OCI-LY3 (cell line): ENCODE measurements around the gene SLC25A13.

Source experiments
- CTCF ChIP-seq: fragments of 200-600, 300-600 bp; sonication (generic); IDR thresholded peaks from 2 replicates; pipeline ENCODE4 v1.5.1; 2014; ENCODE audit warnings: antibody characterized with exemption, low read length, low read depth
- EZH2phosphoT487 ChIP-seq: fragments of 200-600 bp; shearing (Covaris generic); IDR thresholded peaks from 2 replicates; pipeline ENCODE4 v1.6.1; 2018; ENCODE audit warnings: antibody characterized with exemption, mixed run types, low read depth

- no peak for TF ChIP-seq CTCF
- no peak for TF ChIP-seq EZH2phosphoT487
Observed at GRCh38 chr7:96135241-96135640, 186.7 kb downstream of the SLC25A13 start.
